ENCODE data around the gene CELA3A.

Gene CELA3A

GRCh38 chr1:22050330-22050729 is 48.9 kb downstream of the CELA3A start:
- no peak for DNase-seq (ENCODE audit: low spot score)

- DNase-seq (ENCODE audit: low spot score) = no peak
Measured at GRCh38 chr1:22051607-22052114, 50.2 kb downstream of the CELA3A start.

- peak; percentile 96 for DNase-seq (ENCODE audit: low spot score)
Measured at GRCh38 chr1:22052115-22053016, 50.9 kb downstream of the CELA3A start, which contains the start of gene CDC42. TSS of gene CDC42 (plus strand) at chr1:22052709. CDS start at chr1:22078479, 25,770 bp downstream.

GRCh38 chr1:22053017-22053860 is 51.8 kb downstream of the CELA3A start:
- DNase-seq (ENCODE audit: low spot score) = peak; percentile 62

- DNase-seq (ENCODE audit: low spot score) = no peak
Measured at GRCh38 chr1:22053861-22054770, 52.7 kb downstream of the CELA3A start.

- no peak for DNase-seq (ENCODE audit: low spot score)
Measured at GRCh38 chr1:22055463-22055862, 54.0 kb downstream of the CELA3A start.

- DNase-seq (ENCODE audit: low spot score) = no peak
Measured at GRCh38 chr1:22056043-22056442, 54.6 kb downstream of the CELA3A start.

GRCh38 chr1:22056936-22057335 is 55.5 kb downstream of the CELA3A start:
- no peak for DNase-seq (ENCODE audit: low spot score)

GRCh38 chr1:22057861-22058260 is 56.4 kb downstream of the CELA3A start:
- no peak for DNase-seq (ENCODE audit: low spot score)
